Memory B cell (primary cell): Measurements from ENCODE around the gene SLC35F4.

Experiments
- ATAC-seq: fragments of 150-1000 bp; cut with Tn5 transposase; 2 replicates; pipeline ENCODE4 v1.10.0; 2021; ENCODE audit warnings: low read depth, mild to moderate bottlenecking, moderate library complexity
- DNase-seq, 2 donors: peaks; one replicate each; pipeline ENCODE4 v3.0.0; 2022; ENCODE audit warnings: low spot score in 2 of 2
- H3K27ac Mint-ChIP-seq: one replicate; pipeline ENCODE4 v1.8.0; 2022; ENCODE audit warnings: mild to moderate bottlenecking, moderate library complexity, mixed read lengths
- H3K27me3 Mint-ChIP-seq: one replicate; pipeline ENCODE4 v1.8.0; 2022; ENCODE audit warnings: mixed read lengths
- H3K36me3 Mint-ChIP-seq: one replicate; pipeline ENCODE4 v1.8.0; 2022; ENCODE audit warnings: mild to moderate bottlenecking, mixed read lengths
- H3K4me1 Mint-ChIP-seq: one replicate; pipeline ENCODE4 v1.8.0; 2022; ENCODE audit warnings: mixed read lengths
- H3K4me3 Mint-ChIP-seq: one replicate; pipeline ENCODE4 v1.8.0; 2022; ENCODE audit warnings: mild to moderate bottlenecking, moderate library complexity, mixed read lengths
- H3K9me3 Mint-ChIP-seq: one replicate; pipeline ENCODE4 v1.8.0; 2022; ENCODE audit warnings: mixed read lengths

SLC35F4 gene

DNA sequence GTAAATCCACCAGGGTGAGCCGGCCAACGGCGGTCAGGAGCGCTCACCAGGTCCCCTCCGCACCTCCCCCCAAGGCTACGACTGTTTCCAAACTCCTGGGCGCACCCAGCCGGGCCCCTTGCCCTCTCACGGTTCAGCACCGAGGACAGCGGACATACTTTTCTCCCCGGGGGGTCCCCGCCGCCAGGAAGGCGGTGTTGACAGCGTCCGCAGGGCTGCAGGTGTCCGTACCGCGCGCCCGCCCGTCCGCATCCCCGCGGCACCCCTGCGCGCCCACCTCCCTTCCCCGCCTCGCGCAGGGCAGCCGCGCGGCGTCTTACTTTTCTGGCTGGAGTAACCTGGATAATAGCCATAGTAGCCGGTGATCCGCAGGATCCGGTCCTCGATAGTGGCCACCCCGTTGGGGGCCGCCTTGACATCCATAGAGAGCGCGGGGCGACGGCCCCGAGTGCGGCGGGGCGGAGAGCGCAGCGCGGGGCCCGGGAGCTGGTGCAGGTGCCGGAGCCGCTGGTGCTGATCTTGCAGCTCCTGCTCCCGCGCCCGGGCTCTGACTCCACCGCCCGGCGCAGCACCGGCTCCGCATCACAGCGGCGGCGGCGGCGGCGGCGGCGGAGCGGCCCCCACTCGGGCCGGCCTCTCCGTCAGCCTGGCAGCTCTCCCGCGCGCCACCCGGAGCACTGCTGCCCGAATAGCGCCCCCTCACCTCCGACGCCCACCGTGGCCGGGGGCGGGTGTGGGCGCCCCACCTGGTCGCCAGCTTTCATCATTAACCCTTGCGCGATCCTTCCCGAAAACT is at the start of gene SLC35F4:
SLC35F4 (minus strand) TSS at position 690 of the 796 bp plus-strand sequence.
- Mint-ChIP-seq H3K27ac (no peak within 1 kb of the TSS), H3K27me3 (peaks cover 8% of the 10 kb centered on the region), H3K9me3 (no peaks in the 10 kb centered on the region), H3K36me3 (no peaks in the 10 kb centered on the region), H3K4me3 (no peak within 1 kb of the TSS), H3K4me1 (no peaks in the 10 kb centered on the region)
- ATAC-seq (no peak), DNase-seq (no peak)

DNA sequence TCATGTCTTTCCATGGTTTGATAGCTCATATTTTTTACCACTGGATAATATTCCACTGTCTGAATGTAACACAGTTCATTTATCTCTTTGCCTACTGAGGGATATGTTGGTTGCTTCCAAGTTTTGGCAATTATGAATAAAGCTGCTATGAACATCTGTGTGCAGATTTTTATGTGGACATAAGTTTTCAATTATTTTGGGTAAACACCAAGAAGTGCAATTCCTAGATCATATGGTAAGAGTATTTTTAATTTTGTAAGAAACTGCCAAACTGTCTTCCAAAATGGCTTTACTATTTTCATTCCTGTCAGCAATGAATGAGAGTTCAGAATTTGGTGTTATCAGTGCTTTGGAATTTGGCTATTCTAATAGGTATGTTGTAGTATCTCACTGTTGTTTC is 43.7 kb upstream of the SLC35F4 start:
- no peaks in the 10 kb centered on the region for H3K4me1 Mint-ChIP-seq
- no peaks in the 10 kb centered on the region for H3K36me3 Mint-ChIP-seq
- H3K4me3 Mint-ChIP-seq, result no peak overlapping the region
- no peak for ATAC-seq
- H3K9me3 Mint-ChIP-seq, result peaks cover 2% of the 10 kb centered on the region
- peaks cover 1% of the 10 kb centered on the region for H3K27me3 Mint-ChIP-seq
- no peak for DNase-seq
- no peak overlapping the region for H3K27ac Mint-ChIP-seq

DNA sequence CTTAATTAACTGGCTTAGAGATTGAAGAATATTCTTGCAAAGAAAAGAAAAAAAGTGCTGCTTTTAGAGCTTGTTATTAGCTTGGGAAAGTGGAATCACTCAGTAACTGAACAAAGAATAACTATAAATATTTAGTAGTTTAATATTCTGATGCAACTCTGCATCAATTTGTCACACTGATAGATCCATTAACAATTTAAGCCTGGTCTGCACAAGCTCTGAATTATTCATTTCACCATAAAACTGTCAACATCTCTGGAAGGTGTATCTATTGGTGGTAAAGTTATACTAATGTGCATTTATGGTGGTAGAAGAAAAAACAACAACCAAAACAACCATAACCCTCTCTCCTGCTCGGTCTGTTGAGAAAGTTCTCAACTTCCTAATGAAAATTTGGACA is 38.1 kb upstream of the SLC35F4 start:
- Mint-ChIP-seq H3K4me1 (no peaks in the 10 kb centered on the region), H3K27ac (no peak overlapping the region), H3K4me3 (no peak overlapping the region), H3K27me3 (no peaks in the 10 kb centered on the region), H3K36me3 (no peaks in the 10 kb centered on the region), H3K9me3 (no peaks in the 10 kb centered on the region)
- ATAC-seq (no peak), DNase-seq (no peak)

DNA sequence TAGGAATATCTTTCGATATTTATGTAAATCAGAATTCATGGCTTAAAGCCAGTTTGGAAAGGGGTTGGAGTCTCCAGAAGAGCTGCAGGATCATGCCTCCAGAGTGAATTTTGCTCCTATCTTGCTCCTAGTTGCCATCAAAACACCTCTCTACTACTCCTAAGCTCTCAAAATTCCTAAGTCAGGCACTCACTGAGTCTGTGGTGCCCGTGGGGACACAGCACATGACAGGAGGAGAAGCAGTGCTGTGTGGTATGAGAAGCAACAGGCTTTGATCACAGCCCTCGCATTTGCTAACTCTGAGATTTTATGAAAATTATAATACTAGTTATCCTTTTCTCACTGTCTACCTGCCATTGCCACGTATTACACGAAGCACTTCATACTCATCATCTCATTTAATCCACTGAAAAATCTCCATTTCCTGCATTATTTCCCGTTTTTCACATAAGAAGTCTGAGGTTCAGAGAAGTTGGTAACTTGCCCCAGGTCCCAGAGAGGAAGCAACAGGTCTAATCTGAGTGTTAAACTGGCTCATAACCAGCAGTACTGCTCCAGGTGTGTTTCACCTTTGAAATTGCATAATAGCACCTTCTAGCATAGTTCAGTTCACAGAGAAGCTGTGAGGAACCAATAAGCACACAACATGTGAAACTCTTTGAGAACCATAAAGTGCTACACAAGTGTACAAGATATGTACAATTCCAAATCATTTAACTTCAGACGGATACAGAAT is 33.1 kb upstream of the SLC35F4 start:
- Mint-ChIP-seq H3K27me3 (peaks cover 4% of the 10 kb centered on the region), H3K4me3 (no peak overlapping the region), H3K36me3 (no peaks in the 10 kb centered on the region), H3K9me3 (no peaks in the 10 kb centered on the region), H3K27ac (no peak overlapping the region), H3K4me1 (no peaks in the 10 kb centered on the region)
- ATAC-seq, result no peak
- DNase-seq, result no peak

DNA sequence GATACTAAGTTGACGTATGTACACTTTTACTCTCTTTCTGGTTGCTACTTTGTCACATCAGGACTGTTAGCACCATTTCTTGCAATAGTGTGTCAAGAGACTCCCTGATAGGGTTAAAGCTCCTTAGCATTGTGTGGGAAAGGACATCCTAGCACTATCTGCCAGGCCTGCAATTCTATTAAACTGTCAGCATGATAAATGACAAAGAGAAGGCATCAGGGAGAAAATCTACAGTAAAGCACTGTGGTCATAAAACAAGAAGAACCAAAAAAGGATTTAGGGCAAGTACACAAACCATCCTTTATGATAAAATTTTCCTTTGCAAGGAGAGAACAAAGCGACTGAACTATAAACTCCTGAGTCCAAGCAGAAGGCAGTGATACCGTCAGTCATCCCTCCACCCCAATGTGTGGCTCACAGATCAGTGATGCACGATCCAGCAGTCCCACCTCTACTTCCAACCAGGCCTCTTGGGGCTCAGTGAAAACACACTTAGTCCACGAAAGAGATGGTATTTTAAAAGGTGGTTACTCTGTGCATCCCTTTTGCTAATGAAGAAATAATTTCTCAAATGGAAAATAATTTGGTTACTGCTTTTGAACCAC is 31.4 kb upstream of the SLC35F4 start:
- peaks cover 4% of the 10 kb centered on the region for H3K27me3 Mint-ChIP-seq
- H3K4me1 Mint-ChIP-seq, result no peaks in the 10 kb centered on the region
- H3K36me3 Mint-ChIP-seq, result no peaks in the 10 kb centered on the region
- H3K27ac Mint-ChIP-seq, result no peak overlapping the region
- H3K4me3 Mint-ChIP-seq, result no peak overlapping the region
- ATAC-seq, result no peak
- no peaks in the 10 kb centered on the region for H3K9me3 Mint-ChIP-seq
- DNase-seq, result no peak

DNA sequence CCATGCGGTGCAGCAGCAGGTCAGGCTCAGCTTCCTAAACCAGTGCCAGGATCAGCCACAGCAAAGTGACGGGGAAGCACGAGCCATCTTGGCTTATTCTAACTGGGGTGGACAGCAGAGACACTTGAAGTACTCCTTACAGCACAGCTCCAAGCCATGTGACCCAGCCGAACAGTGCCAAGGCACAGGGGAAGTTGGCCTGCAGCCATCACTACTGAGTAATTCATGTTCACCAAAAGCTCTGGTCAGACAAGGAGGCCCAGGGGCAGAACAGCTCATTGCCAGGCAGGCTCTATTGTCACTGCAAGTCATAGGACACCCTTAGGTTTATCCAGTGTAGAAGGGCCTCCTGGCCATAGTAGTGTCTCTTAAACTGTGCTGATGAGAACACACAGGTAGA is 23.4 kb upstream of the SLC35F4 start:
- Mint-ChIP-seq H3K27me3 (no peaks in the 10 kb centered on the region), H3K4me1 (no peaks in the 10 kb centered on the region), H3K9me3 (no peaks in the 10 kb centered on the region), H3K4me3 (no peak overlapping the region), H3K27ac (no peak overlapping the region), H3K36me3 (no peaks in the 10 kb centered on the region)
- DNase-seq (no peak), ATAC-seq (no peak)

DNA sequence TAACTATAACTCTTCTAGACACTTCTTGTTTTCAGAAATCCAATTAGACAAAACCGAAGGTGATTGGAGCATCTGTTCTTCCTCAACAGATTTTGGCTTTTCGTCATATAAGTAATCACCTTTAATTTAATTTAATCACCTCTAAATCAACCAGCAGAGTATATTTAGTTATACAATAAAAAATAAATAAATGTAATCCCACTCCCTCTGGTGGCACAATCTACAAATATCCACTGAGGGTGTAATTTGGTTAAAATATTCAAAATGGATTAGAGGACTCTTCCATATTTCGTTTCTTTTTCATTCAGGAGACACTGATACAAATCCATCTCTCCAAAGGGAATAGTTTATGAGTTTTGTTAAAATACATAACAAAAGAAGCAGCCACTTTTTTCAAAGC is 18.3 kb upstream of the SLC35F4 start:
- H3K4me3 Mint-ChIP-seq, result no peak overlapping the region

DNA sequence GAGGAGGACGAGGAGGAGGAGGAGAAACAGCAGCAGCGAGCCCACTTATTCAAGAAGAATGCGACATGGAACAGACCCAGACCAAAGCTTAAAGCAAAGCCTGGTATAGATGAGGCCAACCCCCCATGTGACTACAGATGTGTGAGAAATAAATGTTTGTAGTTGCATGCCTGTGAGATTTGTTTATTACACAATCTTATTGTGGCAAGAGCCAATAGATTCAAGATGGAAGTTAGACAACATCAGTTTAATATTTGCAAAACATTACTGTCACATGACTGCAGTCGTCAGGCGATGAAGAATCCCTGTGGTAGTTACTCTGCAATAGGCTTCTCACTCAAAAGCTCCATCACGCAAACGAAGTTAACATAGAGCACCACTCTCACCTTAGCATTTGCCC is 17.2 kb upstream of the SLC35F4 start:
- no peak overlapping the region for H3K27ac Mint-ChIP-seq
- ATAC-seq (no peak), DNase-seq (no peak)
- H3K4me3 Mint-ChIP-seq, result no peak overlapping the region
- H3K27me3 Mint-ChIP-seq, result peaks cover 2% of the 10 kb centered on the region
- no peaks in the 10 kb centered on the region for H3K36me3 Mint-ChIP-seq
- no peaks in the 10 kb centered on the region for H3K4me1 Mint-ChIP-seq
- peaks cover 7% of the 10 kb centered on the region for H3K9me3 Mint-ChIP-seq

More for the DNA sequence above, 18.3 kb upstream of the SLC35F4 start:
- no peak overlapping the region for H3K27ac Mint-ChIP-seq
- H3K36me3 Mint-ChIP-seq, result no peaks in the 10 kb centered on the region
- no peaks in the 10 kb centered on the region for H3K4me1 Mint-ChIP-seq
- H3K9me3 Mint-ChIP-seq, result peaks cover 2% of the 10 kb centered on the region
- peaks cover 2% of the 10 kb centered on the region for H3K27me3 Mint-ChIP-seq
- no peak for ATAC-seq
- no peak for DNase-seq

DNA sequence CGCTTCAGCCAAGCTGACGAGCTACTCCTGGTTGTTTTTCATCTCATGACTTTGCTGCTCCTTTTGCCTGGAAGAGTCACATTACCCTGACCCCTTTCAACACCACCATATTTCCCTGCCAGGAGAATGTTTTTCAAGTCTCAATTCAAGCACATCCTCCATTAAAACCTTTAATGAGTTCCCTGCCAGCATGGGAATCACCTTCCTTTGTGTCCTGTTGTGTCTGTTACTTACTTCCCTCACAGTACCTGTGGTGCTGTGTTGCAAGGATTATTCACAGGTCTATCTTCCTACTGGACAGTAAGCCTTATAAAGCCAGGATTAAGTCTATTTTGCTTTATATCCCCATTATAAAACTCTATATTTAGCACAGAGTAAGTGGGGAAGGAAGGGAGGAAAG is 13.6 kb upstream of the SLC35F4 start:
- H3K36me3 Mint-ChIP-seq, result no peaks in the 10 kb centered on the region
- H3K4me1 Mint-ChIP-seq, result no peaks in the 10 kb centered on the region
- H3K4me3 Mint-ChIP-seq, result no peak overlapping the region
- peaks cover 7% of the 10 kb centered on the region for H3K9me3 Mint-ChIP-seq
- H3K27me3 Mint-ChIP-seq, result peaks cover 2% of the 10 kb centered on the region
- no peak overlapping the region for H3K27ac Mint-ChIP-seq
- ATAC-seq, result no peak
- DNase-seq, result no peak

DNA sequence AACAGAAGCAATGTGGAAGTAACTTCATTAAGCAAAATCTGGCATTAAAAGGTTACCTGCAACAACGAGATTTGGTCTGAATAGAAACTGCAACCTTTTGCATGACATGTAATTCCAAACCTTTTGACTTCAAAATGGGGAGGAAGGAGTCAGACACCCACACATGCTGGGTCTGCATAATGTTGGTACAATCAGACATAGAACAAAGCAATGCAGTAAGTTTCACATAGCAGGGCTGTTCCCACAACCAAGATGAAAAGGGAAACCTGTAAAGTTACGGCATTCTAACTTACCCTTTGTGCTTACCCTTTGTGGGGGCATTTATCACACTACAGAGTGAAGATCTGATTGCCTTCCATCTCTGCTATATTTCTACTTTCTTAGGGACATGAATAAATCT is 10.1 kb upstream of the SLC35F4 start:
- DNase-seq, result no peak
- Mint-ChIP-seq H3K4me3 (no peak overlapping the region), H3K4me1 (no peaks in the 10 kb centered on the region), H3K36me3 (no peaks in the 10 kb centered on the region), H3K27ac (no peak overlapping the region), H3K9me3 (peaks cover 7% of the 10 kb centered on the region), H3K27me3 (peaks cover 4% of the 10 kb centered on the region)
- no peak for ATAC-seq

DNA sequence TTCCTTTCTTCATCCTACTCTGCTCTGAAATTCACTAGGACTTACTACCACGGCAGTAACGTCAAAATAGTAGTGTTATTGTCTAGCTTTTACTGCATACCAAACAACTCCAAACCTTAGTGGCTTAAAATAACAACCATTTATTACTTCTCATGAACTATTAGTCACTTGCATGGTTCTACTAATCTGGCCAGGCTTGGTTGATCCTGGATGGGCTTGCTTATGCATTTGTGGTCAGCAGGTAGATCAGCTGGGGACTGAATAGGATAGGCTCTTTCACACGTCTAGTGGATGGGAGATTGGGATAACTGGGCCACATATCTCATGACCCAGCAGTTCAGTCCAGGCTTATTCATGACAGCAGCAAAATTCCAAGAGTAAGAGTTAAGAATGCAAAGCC is 9.4 kb upstream of the SLC35F4 start:
- ATAC-seq, result no peak
- Mint-ChIP-seq H3K4me3 (no peak overlapping the region), H3K27me3 (peaks cover 5% of the 10 kb centered on the region), H3K4me1 (no peaks in the 10 kb centered on the region), H3K9me3 (peaks cover 7% of the 10 kb centered on the region), H3K27ac (no peak overlapping the region), H3K36me3 (no peaks in the 10 kb centered on the region)
- DNase-seq, result no peak

DNA sequence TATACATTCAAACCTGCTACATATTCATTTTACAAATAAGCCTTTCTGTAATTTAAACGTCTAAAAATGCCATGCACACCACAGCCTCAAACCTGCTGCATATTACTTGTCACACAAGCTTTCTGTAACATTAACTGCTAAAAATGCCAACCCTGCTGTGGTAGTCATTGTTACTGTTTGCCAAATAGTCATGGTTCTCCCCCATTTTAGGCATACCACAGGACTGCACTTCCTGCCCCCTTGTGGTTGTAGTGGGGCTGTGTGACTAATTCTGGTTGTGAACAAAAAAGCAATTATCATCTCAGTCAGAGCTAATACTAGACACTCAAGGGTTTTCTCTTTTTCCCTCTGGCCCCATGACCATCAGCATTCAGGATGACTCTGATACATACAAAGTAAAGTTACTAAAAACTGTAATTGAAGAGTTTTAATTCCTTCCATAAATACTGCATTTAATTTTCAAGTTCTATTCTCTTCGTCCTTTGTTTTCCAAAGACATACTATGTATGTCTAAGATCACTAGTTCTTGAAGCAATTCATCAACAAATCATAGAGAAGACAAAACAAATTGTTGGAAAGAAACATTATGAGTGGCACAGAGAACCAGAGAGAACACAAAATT is 5.7 kb upstream of the SLC35F4 start:
- Mint-ChIP-seq H3K9me3 (no peaks in the 10 kb centered on the region), H3K4me3 (no peak overlapping the region), H3K27ac (no peak overlapping the region), H3K27me3 (peaks cover 8% of the 10 kb centered on the region), H3K4me1 (no peaks in the 10 kb centered on the region), H3K36me3 (no peaks in the 10 kb centered on the region)
- no peak for ATAC-seq
- DNase-seq, result no peak

DNA sequence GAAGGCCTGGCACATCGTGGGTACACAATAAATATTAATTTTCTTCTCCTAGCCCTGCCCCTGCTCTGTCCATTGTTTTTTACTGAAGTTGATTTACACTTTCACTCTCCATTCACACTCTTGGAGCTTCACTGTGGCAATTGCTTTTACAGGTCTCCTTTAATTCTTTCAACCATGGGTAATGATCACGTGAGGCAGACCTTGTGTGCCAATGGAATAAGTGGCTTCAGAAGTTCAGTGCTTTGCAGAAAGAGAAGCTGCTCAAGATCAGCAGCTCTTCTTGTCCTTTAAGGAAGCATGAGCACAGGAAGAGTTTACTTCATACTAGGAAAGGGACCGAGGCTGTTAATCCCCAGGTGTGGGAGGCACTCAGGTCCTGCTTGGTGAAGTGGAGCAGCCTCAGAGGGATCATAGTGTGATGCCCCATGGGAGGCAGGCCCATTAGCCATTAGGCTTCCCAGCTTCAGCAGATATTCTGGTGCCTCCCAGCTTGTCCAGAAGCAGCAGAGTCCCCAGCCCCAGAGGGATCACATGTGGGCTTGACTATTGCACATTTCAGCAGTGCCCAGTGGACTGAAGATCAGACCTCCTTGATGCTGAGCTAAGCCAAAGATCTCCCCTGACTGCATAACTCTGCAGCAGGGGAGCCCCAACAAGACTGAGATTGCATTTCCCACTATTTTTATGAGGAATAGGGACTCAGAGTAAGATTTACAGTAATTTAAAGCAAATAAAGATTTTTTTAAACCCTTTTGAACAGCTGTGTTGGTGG is 5.0 kb upstream of the SLC35F4 start:
- Mint-ChIP-seq H3K27me3 (peaks cover 8% of the 10 kb centered on the region), H3K36me3 (no peaks in the 10 kb centered on the region), H3K9me3 (no peaks in the 10 kb centered on the region), H3K4me3 (no peak overlapping the region), H3K4me1 (no peaks in the 10 kb centered on the region), H3K27ac (no peak overlapping the region)
- ATAC-seq (no peak), DNase-seq (no peak)
